GM12891 (cell line): ENCODE data around the gene TSPO2.

Source experiments
- POLR2A ChIP-seq: IDR thresholded peaks from 2 replicates; pipeline ENCODE4 v1.6.1; 2011; ENCODE audit warnings: low read depth, low read length, control low read depth
- SPI1 ChIP-seq: IDR thresholded peaks from 2 replicates; pipeline ENCODE4 v1.6.1; 2011; ENCODE audit warnings: low read depth, low read length, control low read depth
- TAF1 ChIP-seq: IDR thresholded peaks from 2 replicates; pipeline ENCODE4 v1.6.1; 2011; ENCODE audit warnings: low read depth, low read length, control low read depth

- peak; percentile 91 for TF ChIP-seq POLR2A
- TF ChIP-seq SPI1: peak; percentile 29; the same call in 1 of the 2 replicates
- TF ChIP-seq TAF1: peak; percentile 92
These were observed 31.1 kb downstream of the TSPO2 start for GRCh38 chr6:41073203-41073967.
